Activated naive CD8-positive, alpha-beta T cell treated with anti-CD3 and anti-CD28 coated beads, Interleukin-2, amount 50 U/mL, for 24 hours (primary cell): ENCODE results near the gene ESYT2.
A peak's percentile ranks its signal among the peaks of the same experiment; 100 is the strongest.
"Not testable (repeated sequence)": the region's sequence is repeated elsewhere in the genome, so short reads cannot be mapped to it uniquely, and the experiment has no call there.

Experiments used
- ATAC-seq: fragments of 150-1000 bp; cut with Tn5 transposase; one replicate; pipeline ENCODE4 v1.10.0; 2021
- DNase-seq: peaks from one replicate; pipeline ENCODE4 v3.0.0; 2021
- H3K27ac Mint-ChIP-seq: one replicate; pipeline ENCODE4 v1.8.0; 2021; ENCODE audit warnings: mild to moderate bottlenecking, mixed read lengths
- H3K27me3 Mint-ChIP-seq: one replicate; pipeline ENCODE4 v1.8.0; 2021; ENCODE audit warnings: mixed read lengths
- H3K36me3 Mint-ChIP-seq: one replicate; pipeline ENCODE4 v1.8.0; 2021; ENCODE audit warnings: low read depth, mixed read lengths
- H3K4me1 Mint-ChIP-seq: one replicate; pipeline ENCODE4 v1.8.0; 2021; ENCODE audit warnings: mixed read lengths
- H3K4me3 Mint-ChIP-seq: one replicate; pipeline ENCODE4 v1.8.0; 2021; ENCODE audit warnings: mild to moderate bottlenecking, moderate library complexity, mixed read lengths
- H3K9me3 Mint-ChIP-seq: one replicate; pipeline ENCODE4 v1.8.0; 2021; ENCODE audit warnings: mixed read lengths

The ESYT2 gene

GRCh38 chr7:158862985-158863610, 33.8 kb upstream of the ESYT2 start:
- not testable (repeated sequence) for H3K9me3 Mint-ChIP-seq, H3K27me3 Mint-ChIP-seq, H3K36me3 Mint-ChIP-seq, DNase-seq
- Mint-ChIP-seq H3K4me1 (peaks cover 44% of the 10 kb centered on the region), H3K4me3 (peak overlapping the region; percentile 85), H3K27ac (peak overlapping the region; percentile 89)
- peak; percentile 50 for ATAC-seq

GRCh38 chr7:158861936-158862704, 32.8 kb upstream of the ESYT2 start:
- DNase-seq, result no peak
- H3K9me3 Mint-ChIP-seq, result no peaks in the 10 kb centered on the region
- ATAC-seq, result no peak
- H3K4me3 Mint-ChIP-seq, result peak overlapping the region; percentile 22
- H3K27ac Mint-ChIP-seq, result peak overlapping the region; percentile 52
- peaks cover 47% of the 10 kb centered on the region for H3K4me1 Mint-ChIP-seq
- H3K36me3 Mint-ChIP-seq, result no peaks in the 10 kb centered on the region
- H3K27me3 Mint-ChIP-seq, result no peaks in the 10 kb centered on the region

GRCh38 chr7:158861004-158861787, 31.9 kb upstream of the ESYT2 start:
- Mint-ChIP-seq H3K27me3 (no peaks in the 10 kb centered on the region), H3K9me3 (no peaks in the 10 kb centered on the region), H3K4me1 (peaks cover 49% of the 10 kb centered on the region), H3K27ac (no peak overlapping the region), H3K36me3 (no peaks in the 10 kb centered on the region), H3K4me3 (no peak overlapping the region)
- ATAC-seq (no peak), DNase-seq (no peak)

- Mint-ChIP-seq H3K36me3 (no peaks in the 10 kb centered on the region), H3K4me3 (no peak overlapping the region), H3K4me1 (peaks cover 45% of the 10 kb centered on the region), H3K9me3 (no peaks in the 10 kb centered on the region), H3K27ac (no peak overlapping the region), H3K27me3 (no peaks in the 10 kb centered on the region)
- no peak for ATAC-seq
- no peak for DNase-seq
Observed at GRCh38 chr7:158860394-158860793, 31.1 kb upstream of the ESYT2 start.

GRCh38 chr7:158858592-158859503, 29.5 kb upstream of the ESYT2 start:
- Mint-ChIP-seq H3K27ac (peak overlapping the region; percentile 50), H3K4me3 (peak overlapping the region; percentile 18), H3K4me1 (peaks cover 37% of the 10 kb centered on the region), H3K9me3 (no peaks in the 10 kb centered on the region), H3K36me3 (no peaks in the 10 kb centered on the region), H3K27me3 (no peaks in the 10 kb centered on the region)
- DNase-seq (no peak), ATAC-seq (no peak)

GRCh38 chr7:158856883-158857668, 27.8 kb upstream of the ESYT2 start:
- Mint-ChIP-seq H3K9me3 (no peaks in the 10 kb centered on the region), H3K4me1 (peaks cover 29% of the 10 kb centered on the region), H3K4me3 (peak overlapping the region; percentile 96), H3K27ac (peak overlapping the region; percentile 76), H3K36me3 (no peaks in the 10 kb centered on the region), H3K27me3 (no peaks in the 10 kb centered on the region)
- DNase-seq (no peak), ATAC-seq (no peak)

- Mint-ChIP-seq H3K9me3 (no peaks in the 10 kb centered on the region), H3K27me3 (no peaks in the 10 kb centered on the region), H3K36me3 (no peaks in the 10 kb centered on the region), H3K27ac (no peak overlapping the region), H3K4me3 (peak overlapping the region; percentile 96), H3K4me1 (peaks cover 37% of the 10 kb centered on the region)
- DNase-seq (no peak), ATAC-seq (no peak)
Observed at GRCh38 chr7:158854681-158855081, 25.4 kb upstream of the ESYT2 start.

GRCh38 chr7:158850545-158851102, 21.3 kb upstream of the ESYT2 start:
- Mint-ChIP-seq H3K36me3 (no peaks in the 10 kb centered on the region), H3K4me3 (no peak overlapping the region), H3K27me3 (no peaks in the 10 kb centered on the region), H3K27ac (no peak overlapping the region), H3K9me3 (peaks cover 3% of the 10 kb centered on the region), H3K4me1 (peaks cover 44% of the 10 kb centered on the region)
- ATAC-seq (no peak), DNase-seq (no peak)

- ATAC-seq (no peak), DNase-seq (no peak)
- Mint-ChIP-seq H3K27me3 (no peaks in the 10 kb centered on the region), H3K4me1 (peaks cover 41% of the 10 kb centered on the region), H3K9me3 (peaks cover 3% of the 10 kb centered on the region), H3K36me3 (no peaks in the 10 kb centered on the region), H3K27ac (no peak overlapping the region), H3K4me3 (no peak overlapping the region)
Observed at GRCh38 chr7:158849768-158850544, 20.6 kb upstream of the ESYT2 start.

- DNase-seq (no peak), ATAC-seq (no peak)
- peaks cover 39% of the 10 kb centered on the region for H3K4me1 Mint-ChIP-seq
- no peak overlapping the region for H3K4me3 Mint-ChIP-seq
- H3K36me3 Mint-ChIP-seq, result no peaks in the 10 kb centered on the region
- no peaks in the 10 kb centered on the region for H3K27me3 Mint-ChIP-seq
- peak overlapping the region; percentile 41 for H3K27ac Mint-ChIP-seq
- H3K9me3 Mint-ChIP-seq, result peaks cover 3% of the 10 kb centered on the region
Observed at GRCh38 chr7:158849442-158849767, 20.1 kb upstream of the ESYT2 start.

- Mint-ChIP-seq H3K27me3 (no peaks in the 10 kb centered on the region), H3K4me3 (peak overlapping the region; percentile 76), H3K4me1 (peaks cover 53% of the 10 kb centered on the region), H3K9me3 (peaks cover 3% of the 10 kb centered on the region), H3K27ac (peak overlapping the region; percentile 97), H3K36me3 (no peaks in the 10 kb centered on the region)
- ATAC-seq, result peak; percentile 98
- DNase-seq, result no peak
Observed at GRCh38 chr7:158847451-158847866, 18.1 kb upstream of the ESYT2 start.

- DNase-seq (no peak), ATAC-seq (no peak)
- no peaks in the 10 kb centered on the region for H3K27me3 Mint-ChIP-seq
- H3K36me3 Mint-ChIP-seq, result no peaks in the 10 kb centered on the region
- peaks cover 50% of the 10 kb centered on the region for H3K4me1 Mint-ChIP-seq
- H3K27ac Mint-ChIP-seq, result no peak overlapping the region
- no peak overlapping the region for H3K4me3 Mint-ChIP-seq
- peaks cover 3% of the 10 kb centered on the region for H3K9me3 Mint-ChIP-seq
Observed at GRCh38 chr7:158846304-158846703, 17.0 kb upstream of the ESYT2 start.

- Mint-ChIP-seq H3K27ac (no peak overlapping the region), H3K4me1 (peaks cover 40% of the 10 kb centered on the region), H3K27me3 (no peaks in the 10 kb centered on the region), H3K4me3 (no peak overlapping the region), H3K9me3 (peaks cover 3% of the 10 kb centered on the region), H3K36me3 (no peaks in the 10 kb centered on the region)
- DNase-seq (no peak), ATAC-seq (no peak)
Observed at GRCh38 chr7:158843771-158844170, 14.5 kb upstream of the ESYT2 start.
